ENCODE results near the gene RTBDN. TPM values are rescaled to one million over a fixed set of nuclear protein-coding genes. Genes with fewer than 3 reads are reported as not detected.
A peak's percentile ranks its signal among the peaks of the same experiment; 100 is the strongest.
"Not testable (repeated sequence)": the region's sequence is repeated elsewhere in the genome, so short reads cannot be mapped to it uniquely, and the experiment has no call there.

The RTBDN gene
- total and polyA plus RNA-seq, 2 of the 8 experiments (the other 6 are each of a cell fraction or from before 2014, with no cell fraction given): 4.0 to 4.8 TPM

- H3K14ac ChIP-seq (ENCODE audit: insufficient read length); H2AFZ ChIP-seq (ENCODE audit: low read length); DNase-seq (ENCODE audit: low read depth in 1 of 2, low spot score in 2 of 2); H3K36me3 ChIP-seq (ENCODE audit: control insufficient read depth in 2 of 4, insufficient read depth in 4 of 4, low read length in 3 of 4); H3K9me3 ChIP-seq (ENCODE audit: insufficient read depth in 2 of 2, low read depth in 1 of 2, low read length in 1 of 2); H3K56ac ChIP-seq (replicated peaks; ENCODE audit: insufficient read length, low read depth, low read length); H3K9ac ChIP-seq (replicated peaks in 1 of 4; ENCODE audit: extremely low read depth in 1 of 4, low read depth in 3 of 4, low read length in 3 of 4); H2BK5ac ChIP-seq (ENCODE audit: low read depth, low read length); H4K8ac ChIP-seq (ENCODE audit: extremely low read depth, insufficient read depth, low read length); H3K23me2 ChIP-seq (ENCODE audit: low read depth, low read length); H3K27ac ChIP-seq (ENCODE audit: low read depth, low read length); H3K23ac ChIP-seq (ENCODE audit: insufficient read length); H2BK15ac ChIP-seq (ENCODE audit: low read length); H3K79me2 ChIP-seq (ENCODE audit: control insufficient read depth in 1 of 2, insufficient read depth in 2 of 2, low read length in 2 of 2); H3K27me3 ChIP-seq (replicated peaks in 1 of 4; ENCODE audit: control insufficient read depth in 3 of 4, extremely low read depth in 1 of 4, insufficient read depth in 3 of 4, low read length in 3 of 4); H2BK20ac ChIP-seq (ENCODE audit: low read length); H3K4ac ChIP-seq (replicated peaks; ENCODE audit: insufficient read length, low read depth, low read length); H2BK12ac ChIP-seq (ENCODE audit: low read depth, low read length); H2BK120ac ChIP-seq (replicated peaks; ENCODE audit: low read depth, low read length); FAIRE-seq; H4K5ac ChIP-seq (ENCODE audit: insufficient read length, low read depth, low read length); H3K18ac ChIP-seq (ENCODE audit: extremely low read depth, low read length); H3K4me3 ChIP-seq (ENCODE audit: extremely low read depth in 1 of 4, insufficient read depth in 2 of 4, low read depth in 3 of 4, low read length in 4 of 4); H4K91ac ChIP-seq (replicated peaks; ENCODE audit: insufficient read length, low read length); H2AK5ac ChIP-seq (ENCODE audit: low read depth, low read length): not testable (repeated sequence)
- WGBS, 2 experiments (ENCODE audit: extremely low coverage in 1 of 2, insufficient coverage in 1 of 2, insufficient read length in 1 of 2, insufficient replicate concordance in 2 of 2, low coverage in 1 of 2, low lambda C conversion rate in 2 of 2, missing lambda C conversion rate in 1 of 2): 96% methylated on average over 5 of the region's 7 CpGs; no CpG with 5 or more reads in 1 of the 2 experiments
- CTCF ChIA-PET (ENCODE audit: partially characterized antibody): interaction anchor here (0.5 to 5.7 kb wide), 32 partner anchors 9 to 372 kb away, joined by 3 to 89 read pairs (median 6); partner anchors contain the start of genes DNASE2, JUNB, KLF1 and PRDX2
- peaks cover 8 to 12% of the 10 kb centered on the region in 2 experiments for H4K20me1 ChIP-seq (replicated peaks in 1 of 2; ENCODE audit: control insufficient read depth in 1 of 2, insufficient read depth in 2 of 2, low read length in 2 of 2)
- H3K79me1 ChIP-seq (ENCODE audit: low read depth, low read length): peaks cover 10% of the 10 kb centered on the region
- peak overlapping the region in 1 of 2 experiments; percentile 2; a peak in 1 of 4 replicates for H3K4me2 ChIP-seq (ENCODE audit: insufficient read depth in 1 of 2, low read depth in 2 of 2, low read length in 2 of 2)
- POLR2A ChIA-PET (ENCODE audit: partially characterized antibody): interaction anchor here (0.9 to 2.8 kb wide), 13 partner anchors 16 to 123 kb away, joined by 3 to 17 read pairs (median 6); partner anchors contain the start of genes GCDH, JUNB, RNASEH2A and TNPO2
- peaks cover 0 to 14% (median 3%) of the 10 kb centered on the region in 4 experiments; a peak in 5 of 7 replicates for H3K4me1 ChIP-seq (replicated peaks in 1 of 4; ENCODE audit: control insufficient read depth in 3 of 4, insufficient read depth in 4 of 4, low read length in 3 of 4)
Measured at GRCh38 chr19:12846613-12847012, 12.2 kb upstream of the RTBDN start.

Measured in H1 (cell line).